ENCODE measurements around the gene PHOX2A.

DNA sequence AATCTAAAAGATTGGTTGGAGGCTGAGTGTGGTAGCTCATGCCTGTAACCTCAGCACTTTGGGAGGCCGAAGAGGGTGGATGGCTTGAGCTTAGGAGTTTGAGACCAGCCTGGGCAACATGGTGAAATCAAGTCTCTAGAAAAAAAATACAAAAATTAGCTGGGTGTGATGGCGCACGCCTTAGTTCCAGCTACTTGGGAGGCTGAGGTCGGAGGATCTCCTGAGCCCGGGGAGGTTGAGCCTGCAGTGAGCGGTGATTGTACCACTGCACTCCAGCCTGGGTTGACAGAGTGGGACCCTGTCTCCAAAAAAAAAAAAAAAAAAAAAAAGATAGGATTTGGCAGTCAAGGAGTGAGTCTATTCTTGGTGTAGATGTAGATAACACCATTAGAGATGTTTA, 41.4 kb downstream of the PHOX2A start:
- TF ChIP-seq, protein P1, sequence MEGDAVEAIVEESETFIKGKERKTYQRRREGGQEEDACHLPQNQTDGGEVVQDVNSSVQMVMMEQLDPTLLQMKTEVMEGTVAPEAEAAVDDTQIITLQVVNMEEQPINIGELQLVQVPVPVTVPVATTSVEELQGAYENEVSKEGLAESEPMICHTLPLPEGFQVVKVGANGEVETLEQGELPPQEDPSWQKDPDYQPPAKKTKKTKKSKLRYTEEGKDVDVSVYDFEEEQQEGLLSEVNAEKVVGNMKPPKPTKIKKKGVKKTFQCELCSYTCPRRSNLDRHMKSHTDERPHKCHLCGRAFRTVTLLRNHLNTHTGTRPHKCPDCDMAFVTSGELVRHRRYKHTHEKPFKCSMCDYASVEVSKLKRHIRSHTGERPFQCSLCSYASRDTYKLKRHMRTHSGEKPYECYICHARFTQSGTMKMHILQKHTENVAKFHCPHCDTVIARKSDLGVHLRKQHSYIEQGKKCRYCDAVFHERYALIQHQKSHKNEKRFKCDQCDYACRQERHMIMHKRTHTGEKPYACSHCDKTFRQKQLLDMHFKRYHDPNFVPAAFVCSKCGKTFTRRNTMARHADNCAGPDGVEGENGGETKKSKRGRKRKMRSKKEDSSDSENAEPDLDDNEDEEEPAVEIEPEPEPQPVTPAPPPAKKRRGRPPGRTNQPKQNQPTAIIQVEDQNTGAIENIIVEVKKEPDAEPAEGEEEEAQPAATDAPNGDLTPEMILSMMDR (IDR thresholded peaks at IDR 0.05) = no peak
- TF ChIP-seq POLR2A (IDR thresholded peaks at IDR 0.05) = no peak

Measured in lower leg skin (tissue), 3 donors.